K562 (cell line): Measurements from ENCODE around the gene CEBPB. TPM values are rescaled to one million over a fixed set of nuclear protein-coding genes. Genes with fewer than 3 reads are reported as not detected.

Experiments used
- ATAC-seq: fragments of 200-7000 bp; cut with Tn5 transposase; 3 replicates; pipeline ENCODE4 v1.9.1; 2020; ENCODE audit warnings: moderate library complexity
- BruUV-seq: library from RNA; stranded (reverse); fragments of 400-500 nt; replicated peaks from 2 replicates; lab custom pipeline; 2021; lab: Mats Ljungman, UMichigan
- CTCF ChIA-PET: fragments of 300-600 bp; formaldehyde crosslinking; extraction: SDS; loops from one replicate; lab custom pipeline; 2021; ENCODE audit warnings: low intra/inter-chr PET ratio; lab: Yijun Ruan, JAX
- POLR2A ChIA-PET: fragments of 300-600, 350-650 bp; sonication (Branson Sonifier 250); formaldehyde crosslinking; extraction: SDS; loops from one replicate; lab custom pipeline; 2021; ENCODE audit warnings: antibody characterized with exemption, inconsistent platforms; lab: Yijun Ruan, JAX
- DNase-seq, 4 experiments: peaks; one replicate each; pipeline versions ENCODE4 v3.0.0 to v3.0.0-alpha.2; 2011 to 2018; ENCODE audit warnings: low spot score in 3 of 4, mixed read lengths in 3 of 4; ENCODE audit errors: extremely low read depth in 1 of 4
- FAIRE-seq: peaks from 2 replicates; lab custom pipeline; 2011; peaks lifted over from hg19 to GRCh38; lab: Jason Lieb, UNC
- H2AFZ ChIP-seq: 2 replicates; pipeline ENCODE4 v1.6.0; 2011; ENCODE audit warnings: low read depth, low read length, control low read depth, inconsistent platforms
- H3K27ac ChIP-seq: fragments of 200-600 bp; 3 replicates; pipeline ENCODE4 v1.8.0; 2011; ENCODE audit warnings: low read depth, mild to moderate bottlenecking, control low read depth, inconsistent platforms, low read length, moderate library complexity, mixed read lengths; ENCODE audit errors: extremely low read depth
- H3K27me3 ChIP-seq, 2 experiments: fragments of 300-600 bp in 1 of 2; 2 replicates in 1 of 2; 3 replicates in 1 of 2; pipeline versions ENCODE4 v1.6.0 to v1.8.0; 2011; ENCODE audit warnings: inconsistent platforms in 2 of 2, low read length in 2 of 2, mild to moderate bottlenecking in 1 of 2, mixed read lengths in 1 of 2, moderate library complexity in 1 of 2; ENCODE audit not compliant: control insufficient read depth in 2 of 2, insufficient read depth in 2 of 2
- H3K36me3 ChIP-seq: fragments of 300-600 bp; 3 replicates; pipeline ENCODE4 v1.8.0; 2011; ENCODE audit warnings: mild to moderate bottlenecking, low read length, inconsistent platforms; ENCODE audit not compliant: control insufficient read depth, insufficient read depth
- H3K4me1 ChIP-seq, 2 experiments: fragments of 200-600 bp in 1 of 2; replicated peaks in 1 of 2; 2 replicates in 1 of 2; 3 replicates in 1 of 2; pipeline versions ENCODE4 v1.5.1 to v1.8.0; 2011; ENCODE audit warnings: inconsistent platforms in 2 of 2, low read length in 2 of 2, mild to moderate bottlenecking in 1 of 2, mixed read lengths in 1 of 2, moderate library complexity in 1 of 2; ENCODE audit not compliant: control insufficient read depth in 2 of 2, insufficient read depth in 2 of 2
- H3K4me2 ChIP-seq: 2 replicates; pipeline ENCODE4 v1.6.1; 2011; ENCODE audit warnings: low read length, control low read depth, inconsistent platforms, mixed read lengths; ENCODE audit not compliant: insufficient read depth
- H3K4me3 ChIP-seq: fragments of 200-600 bp; sonication (generic), shearing (Covaris generic); 2 replicates; pipeline ENCODE4 v1.5.1; 2016; ENCODE audit warnings: control low read depth, inconsistent platforms
- H3K79me2 ChIP-seq: fragments of 200-600 bp; 3 replicates; pipeline ENCODE4 v1.8.0; 2011; ENCODE audit warnings: low read length, inconsistent platforms; ENCODE audit not compliant: control insufficient read depth, insufficient read depth
- H3K9ac ChIP-seq, 2 experiments: 2 replicates each; pipeline versions ENCODE4 v1.6.0 to v1.6.1; 2011; ENCODE audit warnings: low read depth in 2 of 2, low read length in 2 of 2, control low read depth in 1 of 2, inconsistent platforms in 1 of 2, mild to moderate bottlenecking in 1 of 2, mixed read lengths in 1 of 2; ENCODE audit not compliant: insufficient read depth in 1 of 2
- H3K9me1 ChIP-seq: one replicate; pipeline ENCODE4 v1.6.0; 2011; ENCODE audit warnings: inconsistent platforms, mild to moderate bottlenecking, low read length, moderate library complexity; ENCODE audit not compliant: control insufficient read depth, insufficient read depth
- H3K9me3 ChIP-seq: replicated peaks from 2 replicates; pipeline ENCODE4 v1.5.1; 2011; ENCODE audit warnings: low read depth, low read length, inconsistent platforms; ENCODE audit not compliant: control insufficient read depth, insufficient read depth
- H4K20me1 ChIP-seq: replicated peaks from 2 replicates; pipeline ENCODE4 v1.6.1; 2011; ENCODE audit warnings: low read length, inconsistent platforms, mixed read lengths; ENCODE audit not compliant: control insufficient read depth, insufficient read depth
- HDAC1 ChIP-seq, 2 experiments: fragments of 450-650 bp; IDR thresholded peaks; 2 replicates each; pipeline ENCODE4 v1.6.1; 2016 to 2017; ENCODE audit warnings: inconsistent platforms in 1 of 2, mild to moderate bottlenecking in 1 of 2, moderate library complexity in 1 of 2
- RAD51 ChIP-seq: fragments of 450-650 bp; IDR thresholded peaks from 2 replicates; pipeline ENCODE4 v1.7.1; 2016; ENCODE audit warnings: low read depth, mild to moderate bottlenecking, borderline replicate concordance
- WGBS: fragments of 100-300 bp; shearing (Covaris generic); methylation state at CpG from one replicate; pipeline ENCODE4 v1.1.6; 2016; ENCODE audit warnings: low coverage, mixed read lengths; ENCODE audit not compliant: insufficient coverage; ENCODE audit errors: missing lambda C conversion rate; 5-methylcytosine and 5-hydroxymethylcytosine counted together
- in situ Hi-C: fragments of 300-500 bp; cut with MboI; formaldehyde crosslinking; loops from 4 replicates; pipeline ENCODE4 v1.15.0; 2018; ENCODE audit warnings: inconsistent platforms, mixed read lengths
- intact Hi-C: fragments of 100-400 bp; cut with micrococcal nuclease; formaldehyde crosslinking; loops from 2 replicates; pipeline ENCODE4 v1.14.2; 2022
- polyA plus RNA-seq, 8 experiments: library from polyadenylated mRNA; depleted of rRNA in 4 of 8; stranded (reverse) in 5 of 8; unstranded in 3 of 8; fragments of >200 nt; fragmentation: Nextera tagmentation in 2 of 8; fragmentation: Illumina TruSeq in 1 of 8; extraction: Ambion mirVana in 2 of 8; extraction: Trizol in 1 of 8; gene quantifications; 2 replicates each; pipeline versions ENCODE4 v1.2.1 to v1.2.3, GENCODE V29; 2011 to 2014; ENCODE audit warnings: inconsistent platforms in 1 of 8, missing spikeins in 1 of 8
- total RNA-seq, 7 experiments: library from RNA; depleted of rRNA in 6 of 7; stranded (reverse); fragments of >200 nt in 6 of 7; fragmentation: Illumina TruSeq in 2 of 7; extraction: Trizol in 2 of 7; gene quantifications; 2 replicates each; pipeline versions ENCODE4 v1.2.1 to v1.2.3, GENCODE V29; 2011 to 2021; ENCODE audit warnings: low replicate concordance in 1 of 7
- TF ChIP-seq, protein P1 (sequence below): sonication (generic); formaldehyde crosslinking; IDR thresholded peaks from 2 replicates; pipeline ENCODE4 v1.8.0; 2023; ENCODE audit warnings: mild to moderate bottlenecking, missing genetic modification reagents
- TF ChIP-seq, protein P2 (sequence below): fragments of 250-450 bp; sonication (Bioruptor Pico); IDR thresholded peaks from 2 replicates; pipeline ENCODE4 v1.4.0; 2020; ENCODE audit warnings: borderline replicate concordance
- TF ChIP-seq, protein P3 (sequence below): sonication (generic); formaldehyde crosslinking; IDR thresholded peaks from 2 replicates; pipeline ENCODE4 v1.8.1; 2023; ENCODE audit warnings: mild to moderate bottlenecking, missing genetic modification reagents

CEBPB gene
- total and polyA plus RNA-seq, 9 of the 15 experiments (the other 6 are each of a cell fraction or from before 2014, with no cell fraction given) = 1.2 to 72.6 (median 7.8) TPM

DNA sequence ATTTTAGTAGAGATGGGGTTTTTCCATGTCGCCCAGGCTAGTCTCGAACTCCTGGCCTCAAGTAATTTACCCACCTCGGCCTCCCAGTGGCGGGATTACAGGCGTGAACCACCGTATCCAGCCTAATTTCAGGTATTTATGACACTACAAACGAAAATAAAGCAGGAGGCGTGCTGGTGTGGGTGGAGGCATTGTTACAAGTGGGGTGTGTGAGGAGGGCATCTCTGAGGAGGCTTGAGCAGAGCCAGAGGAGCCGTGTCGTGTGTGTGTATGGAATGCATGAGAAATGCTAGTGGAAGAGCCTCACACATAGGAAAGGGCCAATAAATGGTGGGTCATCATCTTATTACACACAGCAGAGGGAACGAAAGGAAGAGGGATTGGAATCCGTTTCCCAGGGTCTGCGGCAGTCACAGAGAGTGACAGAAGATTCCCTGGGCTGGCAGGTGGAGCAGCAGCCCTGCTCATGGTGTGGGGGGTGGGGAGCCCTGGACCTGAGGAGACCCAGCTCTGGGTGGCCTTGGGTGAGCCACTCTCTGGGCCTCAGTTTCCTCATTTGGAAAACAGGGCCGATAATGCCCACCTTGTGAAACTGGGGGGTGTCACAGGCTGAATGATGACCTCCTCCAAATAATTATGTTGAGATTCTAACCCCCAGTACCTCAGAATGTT is 19.9 kb upstream of the CEBPB start (continued):
- TF ChIP-seq, protein P1, sequence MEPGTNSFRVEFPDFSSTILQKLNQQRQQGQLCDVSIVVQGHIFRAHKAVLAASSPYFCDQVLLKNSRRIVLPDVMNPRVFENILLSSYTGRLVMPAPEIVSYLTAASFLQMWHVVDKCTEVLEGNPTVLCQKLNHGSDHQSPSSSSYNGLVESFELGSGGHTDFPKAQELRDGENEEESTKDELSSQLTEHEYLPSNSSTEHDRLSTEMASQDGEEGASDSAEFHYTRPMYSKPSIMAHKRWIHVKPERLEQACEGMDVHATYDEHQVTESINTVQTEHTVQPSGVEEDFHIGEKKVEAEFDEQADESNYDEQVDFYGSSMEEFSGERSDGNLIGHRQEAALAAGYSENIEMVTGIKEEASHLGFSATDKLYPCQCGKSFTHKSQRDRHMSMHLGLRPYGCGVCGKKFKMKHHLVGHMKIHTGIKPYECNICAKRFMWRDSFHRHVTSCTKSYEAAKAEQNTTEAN (CRISPR knock-in tag) = no peak
- TF ChIP-seq, protein P2, sequence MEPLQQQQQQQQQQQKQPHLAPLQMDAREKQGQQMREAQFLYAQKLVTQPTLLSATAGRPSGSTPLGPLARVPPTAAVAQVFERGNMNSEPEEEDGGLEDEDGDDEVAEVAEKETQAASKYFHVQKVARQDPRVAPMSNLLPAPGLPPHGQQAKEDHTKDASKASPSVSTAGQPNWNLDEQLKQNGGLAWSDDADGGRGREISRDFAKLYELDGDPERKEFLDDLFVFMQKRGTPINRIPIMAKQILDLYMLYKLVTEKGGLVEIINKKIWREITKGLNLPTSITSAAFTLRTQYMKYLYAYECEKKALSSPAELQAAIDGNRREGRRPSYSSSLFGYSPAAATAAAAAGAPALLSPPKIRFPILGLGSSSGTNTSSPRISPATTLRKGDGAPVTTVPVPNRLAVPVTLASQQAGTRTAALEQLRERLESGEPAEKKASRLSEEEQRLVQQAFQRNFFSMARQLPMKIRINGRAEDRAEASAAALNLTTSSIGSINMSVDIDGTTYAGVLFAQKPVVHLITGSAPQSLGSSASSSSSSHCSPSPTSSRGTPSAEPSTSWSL (CRISPR knock-in tag) = no peak
- no peak for TF ChIP-seq RAD51

DNA sequence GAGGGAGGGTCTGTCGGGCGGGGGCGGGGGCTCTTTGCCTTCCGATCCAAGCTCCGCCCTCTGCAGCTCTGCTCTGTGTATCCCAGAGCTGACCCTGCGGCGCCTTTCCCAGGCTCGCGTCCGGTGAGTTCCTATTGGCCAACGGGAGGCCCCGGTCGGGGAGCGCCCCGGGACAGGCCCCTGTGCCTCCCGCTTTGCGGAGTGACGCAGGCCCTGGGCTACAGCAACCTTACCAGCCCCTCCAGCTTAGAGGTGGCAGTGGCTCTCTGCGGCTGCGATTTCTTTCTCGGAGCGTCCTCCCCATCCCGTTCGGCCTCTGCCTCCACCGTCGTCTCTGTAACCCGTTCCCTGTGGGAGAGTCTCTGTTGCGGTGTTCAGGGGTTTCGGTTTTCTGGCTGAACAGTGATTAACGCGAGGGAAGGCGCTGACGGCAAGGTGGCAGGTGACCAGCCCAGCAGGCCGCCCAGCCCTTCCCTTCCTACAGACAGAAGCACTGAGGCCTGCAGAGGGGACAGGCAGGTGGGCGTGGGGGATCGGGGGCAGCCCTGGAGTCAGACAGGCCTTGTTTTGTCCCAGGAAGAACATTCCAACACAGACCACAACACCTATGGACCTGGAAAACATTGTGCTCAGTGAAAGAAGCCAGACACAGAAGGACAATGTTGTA is 18.1 kb upstream of the CEBPB start:
- Histone ChIP-seq H3K79me2 (no peaks in the 10 kb centered on the region), H3K9ac (peak overlapping the region in 1 of 2 experiments; percentile 56; a peak in 1 of 4 replicates), H3K36me3 (no peaks in the 10 kb centered on the region), H2AFZ (no peak overlapping the region), H3K9me3 (no peaks in the 10 kb centered on the region), H3K4me1 (peaks cover 0 to 14% of the 10 kb centered on the region in 2 experiments; a peak in 3 of 5 replicates), H3K4me3 (no peak overlapping the region), H4K20me1 (no peaks in the 10 kb centered on the region), H3K27me3 (no peaks in the 10 kb centered on the region), H3K9me1 (no peaks in the 10 kb centered on the region), H3K4me2 (no peak overlapping the region), H3K27ac (no peak overlapping the region)
- TF ChIP-seq, protein P3, sequence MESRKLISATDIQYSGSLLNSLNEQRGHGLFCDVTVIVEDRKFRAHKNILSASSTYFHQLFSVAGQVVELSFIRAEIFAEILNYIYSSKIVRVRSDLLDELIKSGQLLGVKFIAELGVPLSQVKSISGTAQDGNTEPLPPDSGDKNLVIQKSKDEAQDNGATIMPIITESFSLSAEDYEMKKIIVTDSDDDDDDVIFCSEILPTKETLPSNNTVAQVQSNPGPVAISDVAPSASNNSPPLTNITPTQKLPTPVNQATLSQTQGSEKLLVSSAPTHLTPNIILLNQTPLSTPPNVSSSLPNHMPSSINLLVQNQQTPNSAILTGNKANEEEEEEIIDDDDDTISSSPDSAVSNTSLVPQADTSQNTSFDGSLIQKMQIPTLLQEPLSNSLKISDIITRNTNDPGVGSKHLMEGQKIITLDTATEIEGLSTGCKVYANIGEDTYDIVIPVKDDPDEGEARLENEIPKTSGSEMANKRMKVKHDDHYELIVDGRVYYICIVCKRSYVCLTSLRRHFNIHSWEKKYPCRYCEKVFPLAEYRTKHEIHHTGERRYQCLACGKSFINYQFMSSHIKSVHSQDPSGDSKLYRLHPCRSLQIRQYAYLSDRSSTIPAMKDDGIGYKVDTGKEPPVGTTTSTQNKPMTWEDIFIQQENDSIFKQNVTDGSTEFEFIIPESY = peak; percentile 31; the same call in 1 of the 2 replicates
- no peak for TF ChIP-seq HDAC1 (IDR thresholded peaks at IDR 0.05)
- intact Hi-C loops = no loop called here
- DNase-seq (peak in 1 of 4 experiments; percentile 10), FAIRE-seq (no peak), ATAC-seq (no peak)
- in situ Hi-C loops = loop anchor here (5.0 kb wide), 1 partner anchor 95 kb away; no protein-coding TSS in a partner anchor
- WGBS = 84% methylated on average over 20 of the region's 36 CpGs
- POLR2A ChIA-PET = interaction anchor here (1.6 kb wide), 1 partner anchor 9 kb away, joined by 4 read pairs; no protein-coding TSS in a partner anchor
- CTCF ChIA-PET = no interaction called here
- BruUV-seq = no TSS peak
